HepG2 (cell line): Measurements from ENCODE around the gene HIRA. TPM values are rescaled to one million over a fixed set of nuclear protein-coding genes. Genes with fewer than 3 reads are reported as not detected.

ENCODE experiments used
- ATAC-seq: fragments of 200-7000 bp; cut with Tn5 transposase; 3 replicates; pipeline ENCODE4 v1.9.1; 2020; ENCODE audit warnings: mild to moderate bottlenecking, moderate library complexity
- BruUV-seq: library from RNA; stranded (reverse); fragments of 400-500 nt; replicated peaks from 2 replicates; lab custom pipeline; 2021; lab: Mats Ljungman, UMichigan
- CTCF ChIA-PET: fragments of 300-600 bp; formaldehyde crosslinking; extraction: SDS; loops from one replicate; lab custom pipeline; 2021; ENCODE audit warnings: low total read pairs, inconsistent platforms, low intra/inter-chr PET ratio; lab: Yijun Ruan, JAX
- POLR2A ChIA-PET: fragments of 350-600 bp; sonication (Branson Sonifier 250); formaldehyde crosslinking; loops from one replicate; lab custom pipeline; 2020; ENCODE audit warnings: antibody characterized with exemption, inconsistent platforms; lab: Yijun Ruan, JAX
- DNase-seq: peaks from one replicate; pipeline ENCODE4 v3.0.0-alpha.2; 2015; ENCODE audit warnings: low spot score
- FAIRE-seq: peaks from 3 replicates; lab custom pipeline; 2011; peaks lifted over from hg19 to GRCh38; lab: Jason Lieb, UNC
- H2AFZ ChIP-seq: one replicate; pipeline ENCODE4 v1.6.1; 2011; ENCODE audit warnings: low read length, inconsistent platforms
- H3K27ac ChIP-seq: fragments of 300-600 bp; 3 replicates; pipeline ENCODE4 v1.8.0; 2011; ENCODE audit warnings: mixed run types, mild to moderate bottlenecking, mixed read lengths, low read length, inconsistent platforms; ENCODE audit not compliant: insufficient read depth; ENCODE audit errors: extremely low read length
- H3K27me3 ChIP-seq, 2 experiments: fragments of 200-600 bp in 1 of 2; 2 replicates in 1 of 2; 3 replicates in 1 of 2; pipeline versions ENCODE4 v1.6.0 to v1.8.0; 2011; ENCODE audit warnings: low read length in 2 of 2, mild to moderate bottlenecking in 2 of 2, moderate library complexity in 2 of 2, inconsistent platforms in 1 of 2; ENCODE audit not compliant: insufficient read depth in 2 of 2, control insufficient read depth in 1 of 2
- H3K36me3 ChIP-seq, 2 experiments: fragments of 200-600 bp in 1 of 2; replicated peaks in 1 of 2; 2 replicates in 1 of 2; 3 replicates in 1 of 2; pipeline versions ENCODE4 v1.5.1 to v1.8.0; 2011; ENCODE audit warnings: low read length in 2 of 2, inconsistent platforms in 1 of 2; ENCODE audit not compliant: insufficient read depth in 2 of 2, control insufficient read depth in 1 of 2
- H3K4me1 ChIP-seq: 2 replicates; pipeline ENCODE4 v1.5.1; 2012; ENCODE audit warnings: low read length, inconsistent platforms; ENCODE audit not compliant: insufficient read depth
- H3K4me2 ChIP-seq: 2 replicates; pipeline ENCODE4 v1.6.0; 2011; ENCODE audit warnings: low read depth, low read length, inconsistent platforms
- H3K4me3 ChIP-seq, 3 experiments: fragments of 200-600 bp in 1 of 3; sonication (generic), shearing (Covaris generic) in 1 of 3; replicated peaks in 1 of 3; 2 replicates each; pipeline ENCODE4 v1.5.1; 2011 to 2016; ENCODE audit warnings: low read length in 3 of 3, inconsistent platforms in 2 of 3, low read depth in 2 of 3, mild to moderate bottlenecking in 2 of 3, control low read depth in 1 of 3, mixed read lengths in 1 of 3; ENCODE audit not compliant: insufficient read depth in 1 of 3
- H3K79me2 ChIP-seq: one replicate; pipeline ENCODE4 v1.6.1; 2011; ENCODE audit warnings: low read length, inconsistent platforms; ENCODE audit not compliant: insufficient read depth
- H3K9ac ChIP-seq: 2 replicates; pipeline ENCODE4 v1.6.0; 2011; ENCODE audit warnings: mild to moderate bottlenecking, low read depth, low read length, inconsistent platforms; ENCODE audit not compliant: insufficient read depth
- H3K9me3 ChIP-seq: 2 replicates; pipeline ENCODE4 v1.5.1; 2012; ENCODE audit warnings: mild to moderate bottlenecking, low read length
- H4K20me1 ChIP-seq: 2 replicates; pipeline ENCODE4 v1.6.0; 2011; ENCODE audit warnings: inconsistent platforms, mild to moderate bottlenecking, low read length, moderate library complexity; ENCODE audit not compliant: insufficient read depth
- CEBPG ChIP-seq: IDR thresholded peaks from 2 replicates; pipeline ENCODE4 v1.6.1; 2016
- KLF16 ChIP-seq, 2 experiments: sonication (generic) in 1 of 2; formaldehyde crosslinking in 1 of 2; IDR thresholded peaks; 2 replicates each; pipeline versions ENCODE4 v1.6.1 to v1.8.0; 2016 to 2023; ENCODE audit warnings: missing genetic modification reagents in 2 of 2, missing compliant biosample characterization in 1 of 2
- MED13 ChIP-seq: sonication (generic); formaldehyde crosslinking; IDR thresholded peaks from 2 replicates; pipeline ENCODE4 v1.5.0; 2020; ENCODE audit warnings: missing genetic modification reagents
- MYPOP ChIP-seq: sonication (generic); formaldehyde crosslinking; IDR thresholded peaks from 2 replicates; pipeline ENCODE4 v1.8.1; 2023; ENCODE audit warnings: mild to moderate bottlenecking, moderate library complexity, missing genetic modification reagents
- NBN ChIP-seq: fragments of 450-650 bp; conservative IDR thresholded peaks from 2 replicates; pipeline ENCODE4 v1.6.1; 2017
- NCOA1 ChIP-seq: sonication (generic); formaldehyde crosslinking; IDR thresholded peaks from 2 replicates; pipeline ENCODE4 v1.9.0; 2021; ENCODE audit warnings: missing genetic modification reagents
- SALL1 ChIP-seq: sonication (generic); formaldehyde crosslinking; IDR thresholded peaks from 2 replicates; pipeline ENCODE4 v1.8.0; 2022; ENCODE audit warnings: mild to moderate bottlenecking, missing genetic modification reagents
- SMAD3 ChIP-seq: sonication (generic); formaldehyde crosslinking; IDR thresholded peaks from 2 replicates; pipeline ENCODE4 v1.4.0; 2020; ENCODE audit warnings: missing genetic modification reagents
- SRF ChIP-seq: IDR thresholded peaks from 2 replicates; pipeline ENCODE4 v1.6.1; 2011; ENCODE audit warnings: mild to moderate bottlenecking, low read depth, low read length, moderate library complexity
- ZBTB20 ChIP-seq: sonication (generic); formaldehyde crosslinking; IDR thresholded peaks from 2 replicates; pipeline ENCODE4 v1.8.1; 2023; ENCODE audit warnings: missing genetic modification reagents, low read depth, mild to moderate bottlenecking, borderline replicate concordance
- ZNF567 ChIP-seq: sonication (generic); formaldehyde crosslinking; IDR thresholded peaks from 2 replicates; pipeline ENCODE4 v1.8.1; 2023; ENCODE audit warnings: mild to moderate bottlenecking, missing genetic modification reagents, borderline replicate concordance
- ZNF605 ChIP-seq: sonication (generic); formaldehyde crosslinking; IDR thresholded peaks from 2 replicates; pipeline ENCODE4 v1.8.0; 2022; ENCODE audit warnings: mild to moderate bottlenecking, missing genetic modification reagents
- ZNF646 ChIP-seq: sonication (generic); formaldehyde crosslinking; IDR thresholded peaks from 2 replicates; pipeline ENCODE4 v1.9.0; 2021; ENCODE audit warnings: mild to moderate bottlenecking, missing genetic modification reagents
- ZSCAN22 ChIP-seq: sonication (generic); formaldehyde crosslinking; IDR thresholded peaks from 2 replicates; pipeline ENCODE4 v1.4.0; 2020; ENCODE audit warnings: mild to moderate bottlenecking, missing genetic modification reagents
- WGBS: methylation state at CpG from one replicate; pipeline ENCODE4 v1.1.6; 2017; ENCODE audit warnings: low lambda C conversion rate; 5-methylcytosine and 5-hydroxymethylcytosine counted together
- in situ Hi-C: cut with HindIII; loops from 2 replicates; pipeline ENCODE4 v1.10.0; 2017; ENCODE audit warnings: low pct_unique_long_range_greater_than_20kb; ENCODE audit not compliant: extremely low pct_ligation_motif_present
- intact Hi-C: fragments of 100-400 bp; cut with micrococcal nuclease; formaldehyde crosslinking; loops from one replicate; pipeline ENCODE4 v1.10.0; 2022; ENCODE audit not compliant: unreplicated experiment
- polyA plus RNA-seq, 8 experiments: library from polyadenylated mRNA; depleted of rRNA in 3 of 8; stranded (reverse) in 7 of 8; unstranded in 1 of 8; fragments of >200 nt; fragmentation: Illumina TruSeq in 4 of 8; extraction: Trizol in 4 of 8; gene quantifications; 2 replicates each; pipeline versions ENCODE4 v1.2.1 to v1.2.3, GENCODE V29; 2011 to 2016; ENCODE audit warnings: low read depth in 4 of 8, missing spikeins in 1 of 8, mixed read lengths in 1 of 8; ENCODE audit not compliant: insufficient read depth in 1 of 8
- total RNA-seq, 5 experiments: library from RNA; depleted of rRNA; stranded (reverse); fragments of >200 nt; fragmentation: Illumina TruSeq; extraction: Trizol; gene quantifications; 2 replicates each; pipeline ENCODE4 v1.2.3, GENCODE V29; 2016; ENCODE audit warnings: low read depth in 1 of 5

The HIRA gene
- total and polyA plus RNA-seq, 2 of the 13 experiments (the other 11 are each of a cell fraction or from before 2014, with no cell fraction given), result 21.5 to 29.2 TPM

GRCh38 chr22:19303785-19304184 lies 127.7 kb downstream of the HIRA start:
- ChIA-PET CTCF (no interaction called here), POLR2A (no interaction called here)
- Histone ChIP-seq H3K27ac (no peak overlapping the region), H3K9me3 (no peaks in the 10 kb centered on the region), H3K27me3 (no peaks in the 10 kb centered on the region; a peak in 1 of 5 replicates), H3K4me3 (no peak overlapping the region), H3K79me2 (no peaks in the 10 kb centered on the region), H3K4me2 (no peak overlapping the region), H3K36me3 (no peaks in the 10 kb centered on the region), H2AFZ (no peak overlapping the region), H3K4me1 (no peaks in the 10 kb centered on the region), H3K9ac (no peak overlapping the region)
- no TSS peak for BruUV-seq
- ATAC-seq (no peak), DNase-seq (no peak), FAIRE-seq (no peak)
- intact Hi-C loops (loop anchor here (10.0 kb wide), 1 partner anchor 171 kb away; the partner anchor contains the start of genes CDC45 and UFD1), in situ Hi-C loops (no loop called here)
- WGBS, result 20% methylated on average over 1 of the region's 1 CpG
- no peak for TF ChIP-seq SALL1
- no peak for TF ChIP-seq ZSCAN22 (CRISPR knock-in tag)
- TF ChIP-seq CEBPG, result no peak
- no peak for TF ChIP-seq SMAD3
- no peak for TF ChIP-seq NBN
- TF ChIP-seq ZBTB20, result no peak
- TF ChIP-seq MYPOP, result no peak
- no peak for TF ChIP-seq SRF
- TF ChIP-seq ZNF567 (CRISPR knock-in tag), result no peak
- TF ChIP-seq KLF16 (CRISPR knock-in tag; IDR thresholded peaks at IDR 0.05), result no peak
- no peak for TF ChIP-seq NCOA1 (CRISPR knock-in tag)
- no peak for TF ChIP-seq MED13 (CRISPR knock-in tag)
- TF ChIP-seq ZNF646 (CRISPR knock-in tag), result no peak
- no peak for TF ChIP-seq ZNF605
- TF ChIP-seq, all 625 proteins: peak for 0
- H4K20me1 ChIP-seq, result no peaks in the 10 kb centered on the region
